H9 (cell line): ENCODE results near the gene ADTRP. TPM values are rescaled to one million over a fixed set of nuclear protein-coding genes. Genes with fewer than 3 reads are reported as not detected.

Experiments
- DNase-seq: peaks from one replicate; pipeline ENCODE4 v3.0.0-alpha.2; 2017
- H2AFZ ChIP-seq: one replicate; pipeline ENCODE4 v1.6.1; 2013; ENCODE audit warnings: mild to moderate bottlenecking, low read length, control low read depth, moderate library complexity
- H2AK5ac ChIP-seq: 2 replicates; pipeline ENCODE4 v1.6.1; 2013; ENCODE audit warnings: low read length, control low read depth, mixed read lengths; ENCODE audit not compliant: insufficient read length
- H2BK120ac ChIP-seq: one replicate; pipeline ENCODE4 v1.6.1; 2013; ENCODE audit warnings: low read depth, mild to moderate bottlenecking, low read length, control low read depth, inconsistent platforms; ENCODE audit not compliant: poor library complexity, severe bottlenecking
- H2BK12ac ChIP-seq: 2 replicates; pipeline ENCODE4 v1.6.1; 2013; ENCODE audit warnings: low read length, control low read depth, mixed read lengths, low read depth; ENCODE audit not compliant: insufficient read length
- H2BK15ac ChIP-seq: 2 replicates; pipeline ENCODE4 v1.6.1; 2013; ENCODE audit warnings: low read depth, low read length, control low read depth
- H2BK20ac ChIP-seq: one replicate; pipeline ENCODE4 v1.6.1; 2013; ENCODE audit warnings: low read depth, mild to moderate bottlenecking, low read length, control low read depth, inconsistent platforms; ENCODE audit not compliant: poor library complexity, severe bottlenecking
- H2BK5ac ChIP-seq: 2 replicates; pipeline ENCODE4 v1.6.1; 2013; ENCODE audit warnings: low read length, control low read depth, mixed read lengths; ENCODE audit not compliant: insufficient read length
- H3K14ac ChIP-seq: 2 replicates; pipeline ENCODE4 v1.6.1; 2013; ENCODE audit warnings: low read length, control low read depth; ENCODE audit not compliant: insufficient read depth
- H3K18ac ChIP-seq: 2 replicates; pipeline ENCODE4 v1.6.1; 2013; ENCODE audit warnings: low read depth, mild to moderate bottlenecking, mixed read lengths, low read length, control low read depth; ENCODE audit not compliant: insufficient read length
- H3K23ac ChIP-seq: 2 replicates; pipeline ENCODE4 v1.6.1; 2013; ENCODE audit warnings: low read length, control low read depth, mixed read lengths, low read depth; ENCODE audit not compliant: insufficient read length
- H3K23me2 ChIP-seq: 2 replicates; pipeline ENCODE4 v1.6.1; 2013; ENCODE audit warnings: low read depth, mild to moderate bottlenecking, mixed read lengths, low read length, control low read depth; ENCODE audit not compliant: insufficient read length, poor library complexity, severe bottlenecking
- H3K27ac ChIP-seq: 2 replicates; pipeline ENCODE4 v1.5.1; 2013; ENCODE audit warnings: low read length, control low read depth, mixed read lengths, low read depth; ENCODE audit not compliant: insufficient read length
- H3K27me3 ChIP-seq: 2 replicates; pipeline ENCODE4 v1.6.1; 2013; ENCODE audit warnings: low read length, control low read depth, inconsistent platforms; ENCODE audit not compliant: insufficient read depth
- H3K4ac ChIP-seq: 2 replicates; pipeline ENCODE4 v1.6.1; 2013; ENCODE audit warnings: low read depth, mild to moderate bottlenecking, control low read depth, inconsistent platforms, low read length, moderate library complexity
- H3K4me1 ChIP-seq: 2 replicates; pipeline ENCODE4 v1.6.1; 2013; ENCODE audit warnings: low read length, control low read depth, inconsistent platforms; ENCODE audit not compliant: insufficient read depth
- H3K4me2 ChIP-seq: 2 replicates; pipeline ENCODE4 v1.6.1; 2013; ENCODE audit warnings: low read length, control low read depth, mixed read lengths; ENCODE audit not compliant: insufficient read length, insufficient read depth
- H3K56ac ChIP-seq: 2 replicates; pipeline ENCODE4 v1.6.1; 2013; ENCODE audit warnings: low read depth, mild to moderate bottlenecking, mixed read lengths, low read length, control low read depth; ENCODE audit not compliant: insufficient read length
- H3K79me1 ChIP-seq: 2 replicates; pipeline ENCODE4 v1.6.1; 2013; ENCODE audit warnings: low read depth, mild to moderate bottlenecking, moderate library complexity, low read length, control low read depth, inconsistent platforms; ENCODE audit not compliant: insufficient read depth, poor library complexity, severe bottlenecking
- H3K79me2 ChIP-seq: 2 replicates; pipeline ENCODE4 v1.6.1; 2013; ENCODE audit warnings: low read length, control low read depth, inconsistent platforms; ENCODE audit not compliant: insufficient read depth
- H3K9ac ChIP-seq: 2 replicates; pipeline ENCODE4 v1.6.1; 2013; ENCODE audit warnings: low read length, control low read depth, mixed read lengths; ENCODE audit not compliant: insufficient read length; ENCODE audit errors: extremely low read depth
- H3K9me3 ChIP-seq: one replicate; pipeline ENCODE4 v1.6.1; 2013; ENCODE audit warnings: low read depth, low read length, inconsistent platforms; ENCODE audit not compliant: control insufficient read depth
- H3T11ph ChIP-seq: one replicate; pipeline ENCODE4 v1.6.1; 2013; ENCODE audit warnings: mild to moderate bottlenecking, low read length, control low read depth, inconsistent platforms
- H4K20me1 ChIP-seq: one replicate; pipeline ENCODE4 v1.6.1; 2013; ENCODE audit not compliant: control insufficient read depth, insufficient read length, insufficient read depth
- H4K5ac ChIP-seq: 2 replicates; pipeline ENCODE4 v1.6.1; 2013; ENCODE audit warnings: low read depth, mild to moderate bottlenecking, mixed read lengths, low read length, control low read depth; ENCODE audit not compliant: insufficient read length
- H4K8ac ChIP-seq: replicated peaks from 2 replicates; pipeline ENCODE4 v1.6.1; 2013; ENCODE audit warnings: low read length, control low read depth, mixed read lengths, low read depth; ENCODE audit not compliant: insufficient read length
- H4K91ac ChIP-seq: 2 replicates; pipeline ENCODE4 v1.6.1; 2013; ENCODE audit warnings: low read depth, mild to moderate bottlenecking, moderate library complexity, mixed read lengths, low read length, control low read depth; ENCODE audit not compliant: insufficient read length
- H3K27ac Mint-ChIP-seq, 3 experiments: 2 replicates in 2 of 3; 3 replicates in 1 of 3; pipeline ENCODE4 v1.8.0; 2020 to 2021; ENCODE audit warnings: mixed read lengths in 3 of 3, mild to moderate bottlenecking in 1 of 3, moderate library complexity in 1 of 3
- H3K27me3 Mint-ChIP-seq: 2 replicates; pipeline ENCODE4 v1.8.0; 2021; ENCODE audit warnings: low read depth, mild to moderate bottlenecking, moderate library complexity, mixed read lengths
- H3K36me3 Mint-ChIP-seq, 3 experiments: 2 replicates in 2 of 3; 3 replicates in 1 of 3; pipeline ENCODE4 v1.8.0; 2020 to 2021; ENCODE audit warnings: low read depth in 3 of 3, mixed read lengths in 3 of 3; ENCODE audit not compliant: insufficient read depth in 1 of 3
- H3K4me1 Mint-ChIP-seq, 2 experiments: 2 replicates each; pipeline ENCODE4 v1.8.0; 2020; ENCODE audit warnings: mixed read lengths in 2 of 2
- H3K4me3 Mint-ChIP-seq, 2 experiments: 2 replicates in 1 of 2; 3 replicates in 1 of 2; pipeline ENCODE4 v1.8.0; 2020 to 2021; ENCODE audit warnings: mild to moderate bottlenecking in 2 of 2, mixed read lengths in 2 of 2, moderate library complexity in 1 of 2
- H3K9me3 Mint-ChIP-seq, 2 experiments: 2 replicates in 1 of 2; 3 replicates in 1 of 2; pipeline ENCODE4 v1.8.0; 2020; ENCODE audit warnings: mild to moderate bottlenecking in 2 of 2, mixed read lengths in 2 of 2, moderate library complexity in 1 of 2
- CTCF ChIP-seq: fragments of 200-600 bp; sonication (generic); conservative IDR thresholded peaks from 3 replicates; pipeline ENCODE4 v1.8.0; 2021; ENCODE audit warnings: antibody characterized with exemption, mild to moderate bottlenecking
- WGBS: extraction: QIAGEN DNeasy Blood & Tissue Kit; methylation state at CpG from one replicate; pipeline ENCODE4 v1.1.7; 2013; ENCODE audit warnings: missing lambda C conversion rate, low lambda C conversion rate, mixed read lengths; ENCODE audit not compliant: insufficient read length; ENCODE audit errors: extremely low coverage; 5-methylcytosine and 5-hydroxymethylcytosine counted together
- total RNA-seq: library from RNA; stranded (reverse); gene quantifications from 2 replicates; pipeline ENCODE4 v1.2.1, GENCODE V29; 2021

Gene ADTRP
- total RNA-seq, 1 experiment from 2014 or later = not detected

- DNase-seq = no peak
- H3K36me3 Mint-ChIP-seq = no peaks in the 10 kb centered on the region
- Histone ChIP-seq H3K14ac (no peak overlapping the region), H3K56ac (no peak overlapping the region), H3K79me2 (no peaks in the 10 kb centered on the region), H3K4ac (no peak overlapping the region), H3K27ac (no peak overlapping the region), H3K9me3 (no peaks in the 10 kb centered on the region), H3K4me1 (no peaks in the 10 kb centered on the region), H3K27me3 (no peaks in the 10 kb centered on the region), H3K79me1 (no peaks in the 10 kb centered on the region), H4K5ac (no peak overlapping the region), H3K23me2 (no peaks in the 10 kb centered on the region), H4K20me1 (no peaks in the 10 kb centered on the region), H4K8ac (no peak overlapping the region), H2BK12ac (no peak overlapping the region), H2BK120ac (no peak overlapping the region), H3T11ph (no peak overlapping the region), H2AFZ (no peak overlapping the region), H2BK20ac (no peak overlapping the region), H2AK5ac (no peak overlapping the region), H3K4me2 (no peak overlapping the region), H2BK5ac (no peak overlapping the region), H2BK15ac (no peak overlapping the region), H3K9ac (no peak overlapping the region), H3K18ac (no peak overlapping the region), H3K23ac (no peak overlapping the region), H4K91ac (no peak overlapping the region)
- no CpG with 5 or more reads among the region's 8 CpGs for WGBS
- H3K27ac Mint-ChIP-seq = no peak overlapping the region
- H3K4me3 Mint-ChIP-seq = no peak overlapping the region
- no peaks in the 10 kb centered on the region for H3K27me3 Mint-ChIP-seq
- no peaks in the 10 kb centered on the region for H3K9me3 Mint-ChIP-seq
- TF ChIP-seq CTCF = no peak
- peaks cover 3 to 5% of the 10 kb centered on the region in 2 experiments; a peak in 3 of 4 replicates for H3K4me1 Mint-ChIP-seq
Measured at GRCh38 chr6:11826779-11827178, 48.2 kb upstream of the ADTRP start.
